ENCODE results near the gene GPC6.

DNA sequence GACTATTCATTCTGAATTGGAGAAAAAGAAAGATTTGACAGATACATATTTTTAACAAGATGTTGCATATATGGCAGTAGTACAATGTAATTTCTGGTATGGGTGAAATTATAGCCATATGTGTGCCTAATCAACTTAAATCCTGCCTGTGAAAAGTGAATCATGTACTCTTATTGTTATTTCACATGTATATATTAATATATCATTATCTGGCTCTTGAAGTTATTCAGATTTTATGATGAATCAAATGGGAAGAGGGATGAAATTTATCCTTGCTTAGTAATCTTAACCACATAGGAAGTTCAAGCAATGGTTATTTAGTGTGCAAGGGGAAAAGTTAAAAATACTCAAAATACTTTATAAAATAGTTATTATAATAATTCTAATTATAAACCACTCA, 80.5 kb downstream of the GPC6 start:
- TF ChIP-seq, protein P1, sequence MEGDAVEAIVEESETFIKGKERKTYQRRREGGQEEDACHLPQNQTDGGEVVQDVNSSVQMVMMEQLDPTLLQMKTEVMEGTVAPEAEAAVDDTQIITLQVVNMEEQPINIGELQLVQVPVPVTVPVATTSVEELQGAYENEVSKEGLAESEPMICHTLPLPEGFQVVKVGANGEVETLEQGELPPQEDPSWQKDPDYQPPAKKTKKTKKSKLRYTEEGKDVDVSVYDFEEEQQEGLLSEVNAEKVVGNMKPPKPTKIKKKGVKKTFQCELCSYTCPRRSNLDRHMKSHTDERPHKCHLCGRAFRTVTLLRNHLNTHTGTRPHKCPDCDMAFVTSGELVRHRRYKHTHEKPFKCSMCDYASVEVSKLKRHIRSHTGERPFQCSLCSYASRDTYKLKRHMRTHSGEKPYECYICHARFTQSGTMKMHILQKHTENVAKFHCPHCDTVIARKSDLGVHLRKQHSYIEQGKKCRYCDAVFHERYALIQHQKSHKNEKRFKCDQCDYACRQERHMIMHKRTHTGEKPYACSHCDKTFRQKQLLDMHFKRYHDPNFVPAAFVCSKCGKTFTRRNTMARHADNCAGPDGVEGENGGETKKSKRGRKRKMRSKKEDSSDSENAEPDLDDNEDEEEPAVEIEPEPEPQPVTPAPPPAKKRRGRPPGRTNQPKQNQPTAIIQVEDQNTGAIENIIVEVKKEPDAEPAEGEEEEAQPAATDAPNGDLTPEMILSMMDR (IDR thresholded peaks at IDR 0.05): no peak
- TF ChIP-seq POLR2A (IDR thresholded peaks at IDR 0.05): no peak

Measured in vagina (tissue), 2 donors.